Measurements from ENCODE around the gene GYS1. TPM values are rescaled to one million over a fixed set of nuclear protein-coding genes. Genes with fewer than 3 reads are reported as not detected.

GYS1 gene
- total and polyA plus RNA-seq, 12 donors: 23.7 to 63.9 (median 37.3) TPM

DNA sequence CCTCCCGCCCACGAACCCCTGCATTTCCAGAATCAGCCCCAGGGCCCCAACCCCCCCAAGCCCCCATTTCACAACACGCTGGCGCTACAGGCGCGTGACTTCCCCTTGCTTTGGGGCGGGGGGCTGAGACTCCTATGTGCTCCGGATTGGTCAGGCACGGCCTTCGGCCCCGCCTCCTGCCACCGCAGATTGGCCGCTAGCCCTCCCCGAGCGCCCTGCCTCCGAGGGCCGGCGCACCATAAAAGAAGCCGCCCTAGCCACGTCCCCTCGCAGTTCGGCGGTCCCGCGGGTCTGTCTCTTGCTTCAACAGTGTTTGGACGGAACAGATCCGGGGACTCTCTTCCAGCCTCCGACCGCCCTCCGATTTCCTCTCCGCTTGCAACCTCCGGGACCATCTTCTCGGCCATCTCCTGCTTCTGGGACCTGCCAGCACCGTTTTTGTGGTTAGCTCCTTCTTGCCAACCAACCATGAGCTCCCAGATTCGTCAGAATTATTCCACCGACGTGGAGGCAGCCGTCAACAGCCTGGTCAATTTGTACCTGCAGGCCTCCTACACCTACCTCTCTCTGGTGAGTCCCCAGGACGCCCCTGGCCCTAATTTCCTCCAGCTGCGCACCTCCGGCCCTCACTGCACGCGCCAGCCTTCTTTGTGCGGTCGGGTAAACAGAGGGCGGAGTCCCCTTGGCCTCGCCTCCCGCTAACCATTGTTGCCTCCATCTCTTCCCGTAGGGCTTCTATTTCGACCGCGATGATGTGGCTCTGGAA lies 27.9 kb downstream of the GYS1 start, which contains the start of gene FTL:
Gene FTL (plus strand): TSS at position 270 of the 766 bp plus-strand sequence. CDS start 199 bp downstream, at position 469.
- TF ChIP-seq, protein P1, sequence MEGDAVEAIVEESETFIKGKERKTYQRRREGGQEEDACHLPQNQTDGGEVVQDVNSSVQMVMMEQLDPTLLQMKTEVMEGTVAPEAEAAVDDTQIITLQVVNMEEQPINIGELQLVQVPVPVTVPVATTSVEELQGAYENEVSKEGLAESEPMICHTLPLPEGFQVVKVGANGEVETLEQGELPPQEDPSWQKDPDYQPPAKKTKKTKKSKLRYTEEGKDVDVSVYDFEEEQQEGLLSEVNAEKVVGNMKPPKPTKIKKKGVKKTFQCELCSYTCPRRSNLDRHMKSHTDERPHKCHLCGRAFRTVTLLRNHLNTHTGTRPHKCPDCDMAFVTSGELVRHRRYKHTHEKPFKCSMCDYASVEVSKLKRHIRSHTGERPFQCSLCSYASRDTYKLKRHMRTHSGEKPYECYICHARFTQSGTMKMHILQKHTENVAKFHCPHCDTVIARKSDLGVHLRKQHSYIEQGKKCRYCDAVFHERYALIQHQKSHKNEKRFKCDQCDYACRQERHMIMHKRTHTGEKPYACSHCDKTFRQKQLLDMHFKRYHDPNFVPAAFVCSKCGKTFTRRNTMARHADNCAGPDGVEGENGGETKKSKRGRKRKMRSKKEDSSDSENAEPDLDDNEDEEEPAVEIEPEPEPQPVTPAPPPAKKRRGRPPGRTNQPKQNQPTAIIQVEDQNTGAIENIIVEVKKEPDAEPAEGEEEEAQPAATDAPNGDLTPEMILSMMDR (IDR thresholded peaks at IDR 0.05): no peak
- TF ChIP-seq POLR2A (IDR thresholded peaks at IDR 0.05): peak; percentile 100
- H3K36me3 ChIP-seq (replicated peaks in 1 of 2): peaks cover 0 to 37% of the 10 kb centered on the region in 2 donors
- H3K27ac ChIP-seq: peak within 1 kb of the TSS; percentile 71 to 96 (median 85)
- intact Hi-C loops (cut with DNase I): loop anchor here (5.0 to 10.0 kb wide), 2 partner anchors 90 to 128 kb away; partner anchors contain the start of genes HSD17B14 (in 1 of the 2) and PPP1R15A (in 1 of the 2)
- H3K27me3 ChIP-seq: no peaks in the 10 kb centered on the region
- H3K4me3 ChIP-seq: peak within 1 kb of the TSS; percentile 36 to 94 (median 58)
- peaks cover 31 to 34% of the 10 kb centered on the region in 2 donors for H3K4me1 ChIP-seq (replicated peaks in 1 of 2)
- H3K9me3 ChIP-seq (replicated peaks in 1 of 3): no peaks in the 10 kb centered on the region
- DNase-seq: peak; percentile 98 to 99 (median 98)
- 0 to 1% (median 1%) methylated on average over 25 to 52 of the region's 52 CpGs for WGBS, 4 donors

GRCh38 chr19:48964205-48965039 lies 28.7 kb downstream of the GYS1 start:
- Histone ChIP-seq H3K27me3 (no peaks in the 10 kb centered on the region), H3K36me3 (replicated peaks in 1 of 2) (peaks cover 0 to 30% of the 10 kb centered on the region in 2 donors), H3K9me3 (replicated peaks in 1 of 3) (no peaks in the 10 kb centered on the region), H3K4me3 (peak overlapping the region in 2 of 4 donors; percentile 51 to 94), H3K4me1 (replicated peaks in 1 of 2) (peaks cover 31 to 34% of the 10 kb centered on the region in 2 donors), H3K27ac (peak overlapping the region; percentile 62 to 96 (median 85))
- TF ChIP-seq, protein P1 (IDR thresholded peaks at IDR 0.05): no peak
- no peak for TF ChIP-seq POLR2A (IDR thresholded peaks at IDR 0.05)
- intact Hi-C loops (cut with DNase I): loop anchor here (5.0 to 10.0 kb wide), 2 partner anchors 90 to 127 kb away; partner anchors contain the start of genes HSD17B14 (in 1 of the 2) and PPP1R15A (in 1 of the 2)
- peak in 2 of 7 donors; percentile 50 to 79 for DNase-seq
- WGBS, 4 donors: 32 to 38% (median 36%) methylated on average over 13 to 19 of the region's 19 CpGs

- Histone ChIP-seq H3K4me3 (peak overlapping the region in 1 of 4 donors; percentile 94), H3K9me3 (replicated peaks in 1 of 3) (no peaks in the 10 kb centered on the region), H3K4me1 (replicated peaks in 1 of 2) (peaks cover 31 to 34% of the 10 kb centered on the region in 2 donors), H3K27me3 (no peaks in the 10 kb centered on the region), H3K27ac (peak overlapping the region; percentile 71 to 96 (median 85)), H3K36me3 (replicated peaks in 1 of 2) (peaks cover 0 to 21% of the 10 kb centered on the region in 2 donors)
- DNase-seq: peak; percentile 68 to 86 (median 81)
- intact Hi-C loops (cut with DNase I): loop anchor here in 1 of 2 donors (10.0 kb wide), 1 partner anchor 89 kb away; the partner anchor contains the start of gene PPP1R15A
- WGBS, 4 donors: 8 to 12% (median 11%) methylated on average over 11 to 28 of the region's 28 CpGs
- peak in 1 of 2 donors; percentile 11 for TF ChIP-seq POLR2A (IDR thresholded peaks at IDR 0.05)
- TF ChIP-seq, protein P1 (IDR thresholded peaks at IDR 0.05): no peak
These were observed 29.5 kb downstream of the GYS1 start for GRCh38 chr19:48963371-48964204.

Measured in adrenal gland (tissue), 12 donors.